ENCODE measurements around the gene DIP2C. TPM values are rescaled to one million over a fixed set of nuclear protein-coding genes. Genes with fewer than 3 reads are reported as not detected.
A peak's percentile ranks its signal among the peaks of the same experiment; 100 is the strongest.

The DIP2C gene
- total RNA-seq, 1 donor from 2014 or later: 30.8 TPM

DNA sequence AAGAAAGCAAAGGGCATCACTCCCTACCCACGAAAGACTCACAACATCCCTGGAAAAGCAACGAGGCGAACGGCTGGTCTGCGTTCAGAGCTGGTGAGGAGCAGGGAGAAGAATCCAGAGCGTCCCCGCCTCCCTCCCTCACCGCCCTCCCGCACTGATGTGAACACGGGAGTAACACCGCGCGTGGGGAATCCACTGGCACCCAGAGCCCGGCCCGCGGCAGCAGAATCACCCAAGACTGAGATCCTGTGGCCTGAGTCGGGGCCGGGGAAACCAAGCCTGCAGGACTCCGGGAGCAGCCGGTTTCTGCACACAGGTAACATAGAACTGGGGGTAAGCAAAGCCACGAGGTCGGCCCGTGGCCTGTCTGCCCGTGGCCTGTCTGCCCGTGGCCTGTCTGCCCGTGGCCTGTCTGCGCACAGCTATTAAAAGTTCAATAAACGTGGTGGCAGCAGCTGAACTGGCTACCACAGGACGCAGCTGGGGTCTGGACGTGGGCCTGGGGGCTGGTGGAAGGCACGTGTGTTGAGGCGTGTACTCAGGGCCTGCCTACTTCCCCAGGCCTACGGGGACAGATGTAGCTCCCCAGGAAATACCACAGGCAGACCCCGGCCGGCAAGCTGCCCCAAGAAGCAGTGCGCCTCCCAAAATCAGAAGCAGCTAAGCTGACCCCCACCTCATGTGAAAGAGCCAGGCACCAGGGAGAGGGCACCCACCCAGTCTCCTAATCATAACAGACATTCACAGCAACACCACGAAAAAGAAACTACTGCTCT, 23.0 kb downstream of the DIP2C start:
- Histone ChIP-seq H3K36me3 (no peaks in the 10 kb centered on the region), H3K27ac (replicated peaks) (peak overlapping the region; percentile 47), H3K4me1 (peaks cover 33% of the 10 kb centered on the region), H3K4me3 (peak overlapping the region; percentile 57), H3K27me3 (ENCODE audit: low read depth) (no peaks in the 10 kb centered on the region), H3K9me3 (replicated peaks) (no peaks in the 10 kb centered on the region)
- intact Hi-C loops (cut with micrococcal nuclease): no loop called here
- DNase-seq: no peak
- TF ChIP-seq, protein P1, sequence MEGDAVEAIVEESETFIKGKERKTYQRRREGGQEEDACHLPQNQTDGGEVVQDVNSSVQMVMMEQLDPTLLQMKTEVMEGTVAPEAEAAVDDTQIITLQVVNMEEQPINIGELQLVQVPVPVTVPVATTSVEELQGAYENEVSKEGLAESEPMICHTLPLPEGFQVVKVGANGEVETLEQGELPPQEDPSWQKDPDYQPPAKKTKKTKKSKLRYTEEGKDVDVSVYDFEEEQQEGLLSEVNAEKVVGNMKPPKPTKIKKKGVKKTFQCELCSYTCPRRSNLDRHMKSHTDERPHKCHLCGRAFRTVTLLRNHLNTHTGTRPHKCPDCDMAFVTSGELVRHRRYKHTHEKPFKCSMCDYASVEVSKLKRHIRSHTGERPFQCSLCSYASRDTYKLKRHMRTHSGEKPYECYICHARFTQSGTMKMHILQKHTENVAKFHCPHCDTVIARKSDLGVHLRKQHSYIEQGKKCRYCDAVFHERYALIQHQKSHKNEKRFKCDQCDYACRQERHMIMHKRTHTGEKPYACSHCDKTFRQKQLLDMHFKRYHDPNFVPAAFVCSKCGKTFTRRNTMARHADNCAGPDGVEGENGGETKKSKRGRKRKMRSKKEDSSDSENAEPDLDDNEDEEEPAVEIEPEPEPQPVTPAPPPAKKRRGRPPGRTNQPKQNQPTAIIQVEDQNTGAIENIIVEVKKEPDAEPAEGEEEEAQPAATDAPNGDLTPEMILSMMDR (IDR thresholded peaks at IDR 0.05; ENCODE audit: borderline replicate concordance): no peak

DNA sequence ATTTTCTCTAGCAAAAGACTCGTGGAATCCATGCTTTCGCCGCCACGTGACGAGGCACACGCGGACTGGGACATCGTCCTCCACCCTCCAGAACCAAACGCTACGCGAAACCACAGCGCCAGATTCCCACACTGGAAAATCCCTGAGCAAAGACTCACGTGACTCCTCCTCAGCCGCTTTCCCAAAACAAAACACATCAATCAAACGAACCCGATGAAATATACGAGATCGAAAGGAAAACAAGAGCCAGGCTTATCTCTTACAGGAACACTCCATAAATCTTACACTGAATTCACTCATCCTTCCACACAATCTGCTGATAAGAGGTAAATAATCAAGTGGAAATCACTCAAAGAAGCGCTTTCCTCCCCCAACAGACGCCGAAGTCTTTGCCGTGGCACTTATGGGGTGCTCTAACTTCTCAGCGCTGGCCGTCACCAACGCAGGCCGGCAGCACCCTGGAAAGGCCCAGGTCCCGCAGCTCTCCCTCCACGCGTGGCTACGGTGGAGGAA, 23.8 kb downstream of the DIP2C start:
- H3K27ac ChIP-seq (replicated peaks): peak overlapping the region; percentile 47
- peak overlapping the region; percentile 57 for H3K4me3 ChIP-seq
- TF ChIP-seq, protein P1 (IDR thresholded peaks at IDR 0.05; ENCODE audit: borderline replicate concordance): no peak
- intact Hi-C loops (cut with micrococcal nuclease): no loop called here
- H3K36me3 ChIP-seq: no peaks in the 10 kb centered on the region
- H3K9me3 ChIP-seq (replicated peaks): no peaks in the 10 kb centered on the region
- DNase-seq: peak; percentile 49
- no peaks in the 10 kb centered on the region for H3K27me3 ChIP-seq (ENCODE audit: low read depth)
- H3K4me1 ChIP-seq: peaks cover 41% of the 10 kb centered on the region

DNA sequence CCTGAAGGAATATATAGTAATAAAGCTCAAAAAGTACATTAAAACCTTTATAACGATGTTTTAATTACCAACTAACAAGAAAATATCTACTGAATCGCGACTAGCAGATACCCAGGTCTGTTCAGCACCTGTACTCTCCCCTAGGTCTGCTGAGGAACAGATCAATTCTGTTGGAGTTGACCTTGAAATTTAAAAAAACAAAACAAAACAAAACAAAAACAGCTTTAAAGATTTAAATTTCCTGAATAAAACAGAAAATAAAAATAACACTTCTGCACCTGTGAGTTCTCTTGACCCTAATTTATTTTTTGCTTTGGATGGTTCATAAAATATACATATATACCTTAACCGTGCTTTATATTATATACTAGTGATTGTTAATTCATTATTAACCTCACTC, 24.6 kb downstream of the DIP2C start:
- H3K4me3 ChIP-seq: no peak overlapping the region
- H3K9me3 ChIP-seq (replicated peaks): no peaks in the 10 kb centered on the region
- no peak overlapping the region for H3K27ac ChIP-seq (replicated peaks)
- intact Hi-C loops (cut with micrococcal nuclease): no loop called here
- H3K27me3 ChIP-seq (ENCODE audit: low read depth): no peaks in the 10 kb centered on the region
- DNase-seq: no peak
- no peaks in the 10 kb centered on the region for H3K36me3 ChIP-seq
- H3K4me1 ChIP-seq: peaks cover 48% of the 10 kb centered on the region
- TF ChIP-seq, protein P1 (IDR thresholded peaks at IDR 0.05; ENCODE audit: borderline replicate concordance): no peak

DNA sequence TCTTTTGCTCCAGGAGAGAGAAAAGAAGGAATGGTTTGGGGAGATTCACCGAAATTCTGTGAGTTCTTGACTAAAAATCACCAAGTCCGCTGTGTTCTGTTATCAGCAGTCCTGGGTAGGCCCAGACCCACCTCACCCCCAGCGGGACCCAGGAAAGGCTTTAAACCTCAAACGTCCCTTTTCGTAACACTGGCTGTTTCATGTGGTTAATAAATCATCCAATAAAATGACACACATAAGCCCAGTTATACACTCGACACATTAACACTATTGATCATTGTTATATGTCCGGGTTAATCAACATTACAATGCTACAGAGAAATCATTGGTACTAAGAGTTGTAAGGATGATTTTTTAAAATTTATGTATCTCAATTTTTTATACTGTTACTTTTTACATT, 25.2 kb downstream of the DIP2C start:
- Histone ChIP-seq H3K27me3 (ENCODE audit: low read depth) (no peaks in the 10 kb centered on the region), H3K4me1 (peaks cover 54% of the 10 kb centered on the region), H3K4me3 (no peak overlapping the region), H3K27ac (replicated peaks) (no peak overlapping the region), H3K9me3 (replicated peaks) (no peaks in the 10 kb centered on the region), H3K36me3 (no peaks in the 10 kb centered on the region)
- TF ChIP-seq, protein P1 (IDR thresholded peaks at IDR 0.05; ENCODE audit: borderline replicate concordance): no peak
- DNase-seq: no peak
- intact Hi-C loops (cut with micrococcal nuclease): no loop called here

DNA sequence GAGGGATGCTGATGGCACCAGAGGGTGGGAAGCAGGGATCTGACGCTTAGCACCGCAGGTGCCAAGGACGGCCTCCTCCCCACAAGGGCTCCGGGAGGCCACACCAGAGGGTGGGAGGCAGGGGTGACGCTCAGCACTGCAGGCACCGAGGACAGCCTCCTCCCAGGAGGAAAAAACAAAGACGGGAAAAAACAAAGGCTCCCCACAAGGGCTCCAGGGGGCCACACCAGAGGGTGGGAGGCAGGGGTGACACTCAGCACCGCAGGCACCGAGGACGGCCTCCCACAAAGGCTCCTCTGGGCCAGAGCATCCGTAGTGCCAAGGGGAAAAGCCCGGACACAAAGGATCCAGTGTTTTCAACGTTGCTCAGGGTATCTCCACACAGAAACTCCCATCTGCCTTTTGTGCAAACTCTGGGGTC, 25.6 kb downstream of the DIP2C start:
- Histone ChIP-seq H3K9me3 (replicated peaks) (no peaks in the 10 kb centered on the region), H3K36me3 (no peaks in the 10 kb centered on the region), H3K27ac (replicated peaks) (no peak overlapping the region), H3K4me3 (no peak overlapping the region), H3K27me3 (ENCODE audit: low read depth) (no peaks in the 10 kb centered on the region), H3K4me1 (peaks cover 59% of the 10 kb centered on the region)
- TF ChIP-seq, protein P1 (IDR thresholded peaks at IDR 0.05; ENCODE audit: borderline replicate concordance): no peak
- no peak for DNase-seq
- intact Hi-C loops (cut with micrococcal nuclease): no loop called here
